ENCODE data around the gene RBBP7. TPM values are rescaled to one million over a fixed set of nuclear protein-coding genes. Genes with fewer than 3 reads are reported as not detected.

The RBBP7 gene
- polyA plus RNA-seq, 4 donors, result 191 to 227 (median 212) TPM

GRCh38 chrX:16828124-16828908 lies 41.8 kb downstream of the RBBP7 start:
- DNase-seq (ENCODE audit: low read depth in 4 of 4, low spot score in 3 of 4), result no peak

DNA sequence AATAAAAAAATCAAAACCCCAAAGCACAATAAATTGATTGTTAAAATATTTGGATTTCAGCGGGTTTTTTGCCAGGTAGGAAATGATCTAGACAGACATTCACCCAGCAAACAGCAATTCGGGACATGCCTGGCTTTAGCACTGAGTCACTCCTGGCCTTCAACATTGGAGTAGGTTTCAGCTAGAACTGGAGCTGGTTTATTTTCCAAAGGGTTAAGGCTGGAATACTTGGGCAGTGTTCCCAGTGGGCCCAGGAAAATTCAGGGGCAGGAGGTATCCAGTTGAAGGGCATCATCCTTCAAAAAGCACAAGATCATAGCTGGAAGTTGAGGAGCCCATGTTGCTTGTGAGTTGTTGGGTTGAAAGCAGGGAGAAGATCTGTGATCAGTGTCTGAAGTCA lies 42.9 kb downstream of the RBBP7 start:
- DNase-seq (ENCODE audit: low read depth in 4 of 4, low spot score in 3 of 4), result no peak

DNA sequence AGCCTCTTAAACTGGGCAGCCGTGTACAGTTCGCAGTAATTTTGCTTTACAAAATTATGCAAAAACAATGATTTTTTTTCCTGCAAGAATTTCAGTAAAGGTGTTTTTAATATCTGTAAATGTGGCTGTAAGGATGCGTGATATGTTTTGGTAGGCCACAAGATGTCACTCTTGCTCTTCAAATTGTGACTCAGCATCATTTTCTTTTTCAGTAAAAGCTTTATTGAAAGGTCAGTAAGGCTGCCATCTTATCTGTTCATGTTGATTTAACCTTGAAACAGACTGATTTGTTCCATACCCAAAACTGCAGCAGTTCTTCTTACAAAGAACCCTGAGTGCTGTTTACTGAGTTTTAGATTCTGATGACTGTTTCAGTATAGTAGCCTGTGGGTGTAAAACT lies 44.0 kb downstream of the RBBP7 start:
- DNase-seq (ENCODE audit: low read depth in 4 of 4, low spot score in 3 of 4), result no peak

DNA sequence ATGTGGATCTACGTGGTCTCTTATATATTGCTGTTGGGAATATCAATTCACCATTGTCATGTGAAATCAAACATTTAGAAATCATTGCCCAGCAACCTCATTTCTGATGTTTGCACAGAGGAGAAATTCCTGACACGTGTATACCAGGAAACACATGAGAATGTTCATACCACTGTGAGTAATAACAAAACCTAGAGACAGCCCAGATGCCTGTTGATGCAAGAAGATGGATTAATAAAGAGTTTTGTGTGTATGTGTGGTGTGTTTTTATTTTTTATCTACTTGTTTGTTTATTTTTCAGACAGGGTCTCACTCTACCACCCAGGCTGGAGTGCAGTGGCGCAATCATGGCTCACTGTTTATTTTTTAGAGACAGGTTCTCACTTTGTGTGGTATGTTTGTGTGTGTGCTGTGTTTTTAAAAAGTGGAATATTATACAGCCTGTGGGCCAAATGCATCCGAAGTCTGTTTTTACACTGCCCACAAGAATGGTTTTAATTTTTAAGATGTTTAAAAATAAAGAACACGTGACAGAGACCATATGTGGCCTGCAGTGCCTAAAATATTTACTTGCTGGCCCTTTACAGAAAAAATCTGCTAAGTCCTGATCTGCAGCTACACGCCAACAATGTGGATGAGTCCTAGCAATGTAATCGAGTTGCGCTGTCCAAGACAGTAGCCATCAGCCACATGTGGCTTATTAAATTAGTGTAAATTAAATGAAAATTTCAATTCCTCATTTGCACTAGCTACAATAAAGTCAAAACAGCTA lies 44.7 kb downstream of the RBBP7 start:
- DNase-seq (ENCODE audit: low read depth in 4 of 4, low spot score in 3 of 4), result no peak

DNA sequence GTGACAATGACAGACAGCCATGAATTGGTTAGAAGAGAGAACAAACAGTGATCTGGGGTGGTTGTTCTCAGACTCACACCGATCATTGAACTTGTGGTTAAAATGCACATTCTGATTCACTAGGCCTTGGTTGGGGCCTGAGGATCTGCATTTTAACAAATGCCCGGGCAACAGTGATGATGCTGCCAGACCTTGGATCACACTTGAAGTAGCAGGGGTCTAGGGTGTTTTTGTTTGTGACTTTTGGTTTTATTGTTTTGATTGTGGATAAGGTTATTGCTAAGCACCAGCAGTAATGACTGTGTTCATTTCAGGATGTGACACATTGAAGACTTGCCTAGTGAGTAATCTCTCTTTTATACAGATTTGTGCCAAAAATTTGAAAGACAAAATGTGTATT lies 47.4 kb downstream of the RBBP7 start:
- no peak for DNase-seq (ENCODE audit: low read depth in 4 of 4, low spot score in 3 of 4)

DNA sequence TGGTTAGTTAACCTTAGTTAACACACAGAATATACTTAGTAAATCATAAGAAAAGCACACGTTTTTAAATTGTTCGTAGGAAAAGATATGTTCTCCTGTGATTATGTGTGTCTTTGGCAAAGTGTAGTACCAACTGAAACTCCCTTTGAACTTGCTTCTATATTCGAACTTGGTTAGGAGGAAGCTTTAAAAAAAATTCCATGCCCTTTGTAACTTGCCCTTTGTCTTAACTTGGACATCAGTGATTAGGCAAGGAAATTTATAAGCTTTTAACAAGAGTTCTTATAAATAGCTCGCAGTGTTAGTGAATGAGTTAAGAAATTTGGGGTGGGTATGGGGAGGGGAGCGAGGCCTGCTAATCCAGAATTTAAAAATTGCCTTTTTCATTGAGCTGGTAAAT lies 50.5 kb downstream of the RBBP7 start:
- DNase-seq (ENCODE audit: low read depth in 4 of 4, low spot score in 3 of 4), result no peak

DNA sequence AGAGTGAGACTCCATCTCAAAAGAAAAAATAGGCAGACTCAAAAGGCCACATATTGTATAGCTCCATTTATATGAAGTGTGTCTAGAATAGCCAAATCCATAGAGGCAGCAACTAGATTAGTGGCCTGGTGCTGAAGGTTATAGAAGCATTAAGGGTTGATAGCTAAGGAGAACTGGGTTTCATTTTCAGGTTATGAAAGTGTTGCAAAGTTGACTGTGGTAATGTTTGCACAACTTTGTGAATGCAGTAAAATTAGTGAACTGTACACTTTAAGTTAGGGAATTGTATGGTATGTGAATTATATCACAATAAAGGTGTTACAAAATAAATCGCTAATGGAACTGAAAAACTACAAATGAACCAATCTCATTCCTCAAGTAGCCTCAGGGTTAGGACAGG lies 55.6 kb downstream of the RBBP7 start:
- no peak for DNase-seq (ENCODE audit: low read depth in 4 of 4, low spot score in 3 of 4)

- DNase-seq (ENCODE audit: low read depth in 4 of 4, low spot score in 3 of 4), result no peak
These were observed 62.1 kb downstream of the RBBP7 start for GRCh38 chrX:16807976-16808542.

DNA sequence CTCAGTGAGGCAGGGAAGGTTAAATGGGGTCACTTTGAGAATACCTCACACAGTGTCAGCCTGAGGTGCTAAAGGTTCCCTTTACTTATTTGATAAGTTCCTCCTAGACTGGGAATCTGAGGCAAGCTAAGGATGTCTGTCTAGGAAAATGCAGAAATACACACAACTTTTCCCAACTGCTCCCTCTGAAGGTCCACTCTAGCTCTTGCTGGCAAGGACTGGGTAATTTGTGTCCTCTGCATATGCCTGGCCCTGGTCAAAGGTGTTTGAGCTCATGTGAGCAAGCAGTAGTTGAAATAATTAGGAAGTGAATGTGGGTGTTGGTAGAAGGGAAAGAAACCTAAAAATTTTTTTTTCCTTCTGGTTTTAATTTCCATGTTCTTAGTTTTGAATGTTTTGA lies 62.6 kb downstream of the RBBP7 start:
- no peak for DNase-seq (ENCODE audit: low read depth in 4 of 4, low spot score in 3 of 4)

- DNase-seq (ENCODE audit: low read depth in 4 of 4, low spot score in 3 of 4), result no peak
These were observed 65.2 kb downstream of the RBBP7 start for GRCh38 chrX:16804923-16805464.

DNA sequence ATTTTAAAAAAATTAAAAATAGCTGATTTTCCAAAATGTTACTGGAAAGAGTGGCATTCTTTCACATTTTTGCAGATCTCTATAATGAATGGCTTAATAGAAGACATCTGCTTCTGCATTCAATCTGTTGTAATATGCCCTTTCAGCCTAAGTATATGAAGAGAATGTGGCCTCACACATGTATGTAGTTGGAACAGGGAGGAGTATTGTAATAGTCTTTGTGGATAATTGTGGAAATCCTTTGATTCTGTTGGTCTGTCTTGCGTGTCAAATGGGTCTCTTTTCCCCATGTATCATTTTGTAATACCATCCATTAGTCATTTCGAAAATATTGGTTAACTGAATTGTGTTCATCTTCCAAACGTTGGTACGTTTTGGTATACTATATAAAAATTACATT lies 72.3 kb downstream of the RBBP7 start:
- DNase-seq (ENCODE audit: low read depth in 4 of 4, low spot score in 3 of 4), result no peak

- no peak for DNase-seq (ENCODE audit: low read depth in 4 of 4, low spot score in 3 of 4)
These were observed 72.8 kb downstream of the RBBP7 start for GRCh38 chrX:16797358-16797757.

DNA sequence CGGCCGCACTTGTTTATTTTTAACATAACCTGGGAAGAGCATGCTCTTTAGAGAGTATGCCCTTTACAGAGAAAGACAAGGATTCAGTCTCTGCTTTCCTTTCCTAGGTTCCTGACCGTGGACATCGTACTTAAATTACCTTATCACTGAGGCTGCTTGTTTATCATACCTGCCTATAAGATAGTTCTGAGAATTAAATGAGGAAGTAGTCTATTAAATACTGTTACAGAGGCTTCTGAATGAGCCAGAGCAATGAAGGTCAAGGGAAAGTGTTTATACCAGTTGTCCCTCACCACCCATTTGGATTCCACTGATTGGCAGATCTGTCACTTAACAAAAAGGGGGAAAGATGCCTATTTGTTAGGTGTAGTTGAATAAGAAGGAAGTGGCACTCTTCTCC lies 73.9 kb downstream of the RBBP7 start:
- DNase-seq (ENCODE audit: low read depth in 4 of 4, low spot score in 3 of 4), result no peak

Other genes starting within 250 kb of the RBBP7 start
- not detected for gene S100G, start 220.2 kb downstream of the RBBP7 start, polyA plus RNA-seq (ENCODE audit: insufficient read length in 4 of 4)
- 10 to 100 TPM; 34.6 to 37.1 (median 36.1) TPM for gene CTPS2, start 157.7 kb downstream of the RBBP7 start, polyA plus RNA-seq (ENCODE audit: insufficient read length in 4 of 4)
- 10 to 100 TPM; 31.6 to 34.4 (median 33.7) TPM for gene SYAP1, start 150.8 kb downstream of the RBBP7 start, polyA plus RNA-seq (ENCODE audit: insufficient read length in 4 of 4)
- gene TXLNG, start 83.9 kb downstream of the RBBP7 start, polyA plus RNA-seq (ENCODE audit: insufficient read length in 4 of 4), result 10 to 100 TPM; 14.2 to 17.7 (median 16.2) TPM
- gene REPS2, start 76.3 kb upstream of the RBBP7 start, polyA plus RNA-seq (ENCODE audit: insufficient read length in 4 of 4), result 10 to 100 TPM; 13.1 to 20.4 (median 18.6) TPM